ENCODE measurements around the gene YBX1. TPM values are rescaled to one million over a fixed set of nuclear protein-coding genes. Genes with fewer than 3 reads are reported as not detected.

Gene YBX1
- total RNA-seq, 1 experiment from 2014 or later: 2,077 TPM

DNA sequence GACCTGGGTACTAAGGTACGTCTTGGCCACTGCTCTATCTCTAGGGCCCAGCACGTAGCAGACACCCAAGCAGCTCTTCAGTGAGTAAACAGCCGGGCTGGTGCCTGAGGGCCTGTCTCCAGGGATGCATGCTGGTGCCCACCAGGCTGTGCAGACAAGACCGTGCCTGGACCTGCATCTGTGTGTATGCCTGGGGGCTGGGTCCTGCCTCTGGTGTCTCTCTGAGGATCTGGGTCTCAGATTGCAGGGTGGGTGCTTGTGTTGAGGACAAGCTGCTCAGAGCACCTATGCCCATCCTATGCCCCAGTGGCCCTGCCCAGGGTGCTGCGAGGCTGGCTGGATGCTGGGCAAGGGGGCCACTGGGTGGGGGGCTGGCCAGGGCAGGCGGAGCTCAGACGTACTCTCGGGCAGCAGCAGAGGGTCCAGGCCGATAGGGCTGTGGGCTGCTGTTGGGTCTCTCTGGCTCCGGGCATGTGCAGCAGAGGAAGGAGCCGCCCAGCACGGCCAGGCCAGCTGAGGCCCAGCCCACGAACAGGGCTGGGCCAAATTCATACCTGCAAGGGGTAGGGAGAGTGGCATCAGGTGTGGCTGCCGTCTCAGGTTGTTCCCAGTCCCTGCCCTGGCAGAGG lies 53.4 kb downstream of the YBX1 start:
- H3K27me3 ChIP-seq: no peaks in the 10 kb centered on the region

DNA sequence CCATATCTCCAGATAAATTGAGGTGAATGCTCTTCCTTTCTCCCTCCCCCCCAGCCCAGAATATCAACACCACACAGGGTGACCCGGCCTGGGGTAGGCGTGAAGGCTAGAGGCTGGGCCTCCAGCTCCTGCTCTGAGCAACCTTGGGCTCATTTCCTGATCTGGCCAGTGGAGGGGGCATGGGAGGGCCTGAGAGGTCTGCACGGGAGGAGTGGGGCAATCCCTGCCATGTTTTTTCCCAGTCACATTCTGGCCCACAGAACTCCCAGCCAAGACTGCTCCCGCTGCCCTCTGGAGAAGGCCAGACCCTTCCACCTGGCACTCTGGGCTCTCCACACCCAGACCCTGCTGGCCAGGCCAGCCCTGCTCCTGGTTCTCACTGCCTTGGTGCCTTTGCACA lies 53.9 kb downstream of the YBX1 start:
- Histone ChIP-seq H3K36me3 (no peaks in the 10 kb centered on the region), H3K9me3 (replicated peaks) (no peaks in the 10 kb centered on the region), H3K4me1 (peaks cover 3% of the 10 kb centered on the region; the same call in 1 of the 2 replicates), H3K27me3 (no peaks in the 10 kb centered on the region), H3K4me3 (no peak overlapping the region), H3K27ac (no peak overlapping the region)
- DNase-seq: no peak

More for the DNA sequence above, 53.4 kb downstream of the YBX1 start:
- H3K27ac ChIP-seq: no peak overlapping the region
- no peak overlapping the region for H3K4me3 ChIP-seq
- no peaks in the 10 kb centered on the region for H3K36me3 ChIP-seq
- no peaks in the 10 kb centered on the region for H3K9me3 ChIP-seq (replicated peaks)
- H3K4me1 ChIP-seq: peaks cover 2% of the 10 kb centered on the region; the same call in 1 of the 2 replicates
- DNase-seq: no peak

DNA sequence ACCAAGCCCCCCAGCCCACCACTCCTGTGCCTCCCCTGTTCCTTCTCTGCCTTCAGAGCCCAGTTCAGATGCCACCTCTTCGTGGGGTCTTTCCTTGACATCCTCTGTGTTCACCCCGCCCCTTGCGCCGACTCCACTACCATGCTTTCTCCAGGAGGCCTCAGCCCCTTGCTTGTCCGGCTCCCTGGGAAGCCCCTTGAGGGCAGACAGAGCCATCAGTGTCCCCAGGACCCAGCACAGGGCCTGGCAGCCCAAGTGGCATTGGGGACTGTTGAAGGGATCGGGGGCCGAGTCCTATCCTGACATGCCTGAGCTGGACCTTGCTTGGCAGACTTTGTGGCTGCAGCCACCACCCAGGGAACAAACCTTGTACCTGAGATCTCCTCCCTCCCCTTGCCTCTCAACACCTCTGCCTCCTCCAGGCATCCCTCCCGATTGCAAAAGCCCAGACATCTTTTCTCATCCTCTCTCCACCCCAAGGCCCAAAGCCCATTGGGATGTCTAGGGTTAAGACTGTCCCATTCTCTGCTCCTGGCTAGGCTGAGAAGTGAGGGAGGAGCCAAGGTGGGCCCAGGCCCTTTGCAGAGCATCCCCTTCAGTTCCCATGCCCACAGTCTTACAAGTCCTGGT lies 54.5 kb downstream of the YBX1 start:
- Histone ChIP-seq H3K4me1 (peaks cover 3% of the 10 kb centered on the region; the same call in 1 of the 2 replicates), H3K9me3 (replicated peaks) (no peaks in the 10 kb centered on the region), H3K36me3 (no peaks in the 10 kb centered on the region), H3K27me3 (no peaks in the 10 kb centered on the region), H3K4me3 (no peak overlapping the region), H3K27ac (no peak overlapping the region)
- DNase-seq: no peak

DNA sequence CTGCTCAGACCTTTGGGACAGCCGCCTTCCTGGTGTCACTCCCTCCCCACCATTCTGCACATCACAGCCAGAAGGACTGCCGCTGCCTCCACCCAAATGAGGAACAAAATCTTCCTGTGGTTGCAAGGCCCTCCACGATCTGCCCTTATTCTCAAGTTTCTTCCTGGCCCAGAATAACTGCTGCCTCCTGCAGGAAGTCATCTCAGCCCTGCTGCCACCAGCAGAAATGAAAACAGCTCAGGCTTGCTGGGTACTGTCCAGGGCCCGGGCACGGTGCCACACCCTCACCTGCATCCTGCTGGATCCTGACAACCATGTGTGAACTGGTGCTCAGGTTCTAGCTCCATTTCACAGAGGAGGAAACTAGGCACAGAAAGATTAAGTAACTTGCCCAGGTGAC lies 55.0 kb downstream of the YBX1 start:
- Histone ChIP-seq H3K36me3 (no peaks in the 10 kb centered on the region), H3K4me1 (peaks cover 3% of the 10 kb centered on the region; the same call in 1 of the 2 replicates), H3K9me3 (replicated peaks) (no peaks in the 10 kb centered on the region), H3K27ac (no peak overlapping the region), H3K27me3 (no peaks in the 10 kb centered on the region), H3K4me3 (no peak overlapping the region)
- DNase-seq: no peak

DNA sequence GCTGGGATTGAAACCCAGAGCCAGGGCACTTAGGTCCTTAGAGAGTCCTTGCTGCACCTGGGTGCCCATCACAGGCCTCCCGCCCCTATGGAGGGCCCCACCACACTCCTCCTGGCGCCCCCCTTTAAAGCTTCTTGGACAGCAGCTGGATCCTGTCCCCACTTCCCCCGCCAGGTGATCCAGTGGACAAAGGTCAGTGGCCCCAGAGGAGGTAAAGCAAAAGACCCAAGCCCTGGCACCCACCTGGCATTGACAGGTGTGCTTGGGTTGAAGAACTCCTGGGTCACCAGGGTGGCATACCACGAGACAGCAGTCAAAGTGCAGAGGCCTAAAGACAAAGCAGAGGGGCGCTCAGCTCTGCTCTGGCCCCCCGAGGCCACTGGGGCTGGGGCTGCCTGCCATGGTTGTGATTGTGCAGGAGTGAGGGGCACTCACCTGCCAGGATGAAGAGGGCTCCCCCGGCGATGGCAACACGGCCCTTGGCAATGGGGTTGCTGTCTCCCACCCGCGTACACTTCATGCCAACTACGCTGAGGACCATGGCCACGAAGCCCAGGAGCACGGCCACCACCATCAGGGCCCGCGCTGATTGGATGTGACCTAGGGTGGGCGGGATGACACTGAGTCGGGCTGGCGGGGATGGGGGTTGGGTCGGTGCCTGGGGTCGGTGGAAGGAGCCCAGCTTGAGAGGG lies 55.9 kb downstream of the YBX1 start:
- Histone ChIP-seq H3K27ac (no peak overlapping the region), H3K4me3 (no peak overlapping the region), H3K27me3 (no peaks in the 10 kb centered on the region), H3K4me1 (peaks cover 11% of the 10 kb centered on the region; the same call in 1 of the 2 replicates), H3K36me3 (no peaks in the 10 kb centered on the region), H3K9me3 (replicated peaks) (no peaks in the 10 kb centered on the region)
- no peak for DNase-seq

DNA sequence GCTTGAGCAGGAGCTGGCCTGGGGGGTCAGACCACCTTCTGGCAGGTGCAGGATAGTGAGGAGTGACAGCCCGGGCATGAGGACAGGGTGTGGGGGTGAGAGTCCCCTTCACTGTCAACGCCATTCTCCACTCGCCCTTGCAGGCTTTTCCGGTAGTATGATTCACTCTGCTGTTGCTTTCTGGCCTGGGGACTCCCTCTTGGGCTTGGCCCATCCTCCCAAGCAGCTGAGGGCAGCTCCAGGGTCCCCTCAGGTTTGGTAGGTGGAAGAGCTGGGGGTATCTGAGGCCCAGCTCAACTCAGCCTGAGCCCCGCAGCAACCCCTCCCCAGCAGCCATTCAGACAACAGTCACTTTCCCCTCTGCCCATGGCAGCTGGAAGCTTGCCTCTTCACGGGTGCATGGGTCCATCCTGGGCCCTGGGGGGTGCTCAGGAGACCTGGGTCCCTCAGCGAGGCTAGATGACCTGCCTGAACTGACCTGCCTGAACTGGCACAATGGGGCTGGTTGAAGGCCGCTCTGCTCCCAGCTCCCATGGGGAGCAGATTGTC lies 56.5 kb downstream of the YBX1 start:
- H3K4me3 ChIP-seq: no peak overlapping the region
- H3K9me3 ChIP-seq (replicated peaks): no peaks in the 10 kb centered on the region
- DNase-seq: no peak
- no peak overlapping the region for H3K27ac ChIP-seq
- H3K4me1 ChIP-seq: peaks cover 15% of the 10 kb centered on the region; the same call in 1 of the 2 replicates
- no peaks in the 10 kb centered on the region for H3K27me3 ChIP-seq
- no peaks in the 10 kb centered on the region for H3K36me3 ChIP-seq

DNA sequence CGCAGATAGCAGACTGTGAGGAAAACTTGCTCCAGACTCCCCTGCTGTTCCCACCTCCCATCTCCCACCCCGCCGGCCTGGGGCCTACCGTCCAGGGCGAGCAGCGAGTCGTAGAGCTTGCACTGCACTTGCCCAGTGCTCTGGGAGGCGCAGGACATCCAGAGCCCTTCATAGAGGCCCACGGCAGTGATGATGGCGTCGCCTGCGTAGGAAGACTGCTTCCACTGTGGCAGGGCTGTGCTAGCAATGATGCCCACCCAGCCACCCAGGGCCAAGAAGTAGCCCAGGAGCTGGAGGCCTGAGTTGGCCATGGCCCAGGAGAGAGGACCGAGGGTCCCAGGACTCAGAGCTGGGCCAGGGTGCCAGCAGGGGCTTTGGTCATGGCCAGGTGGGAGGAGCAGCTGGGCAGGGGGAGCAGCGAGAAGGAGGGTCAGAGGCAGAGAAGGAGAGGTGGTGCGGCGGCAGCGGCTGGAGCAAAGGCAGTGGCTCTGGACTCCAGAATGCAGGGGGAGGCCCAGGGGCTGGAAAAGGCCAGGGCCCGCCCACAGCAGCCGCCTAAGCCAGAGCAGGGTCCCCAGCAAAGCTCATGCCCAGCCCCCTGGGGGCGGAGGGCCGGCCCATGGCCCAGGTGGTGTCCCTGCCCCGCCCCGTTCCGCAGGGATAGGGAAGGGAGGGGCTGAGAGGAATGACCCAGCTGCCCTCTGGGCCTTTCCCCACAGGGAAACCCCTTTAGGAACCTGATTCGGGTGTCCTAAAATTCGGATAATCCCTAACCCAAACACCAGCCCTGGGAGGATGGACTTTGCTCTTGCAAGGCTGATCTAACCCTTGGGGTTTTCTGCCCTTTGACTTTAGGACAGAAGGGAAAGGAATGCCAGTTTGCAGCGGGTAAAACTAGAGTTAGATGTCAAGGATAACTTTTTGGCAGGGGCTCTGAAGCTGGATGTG lies 57.8 kb downstream of the YBX1 start, which contains the start of gene CLDN19:
Gene CLDN19, minus strand, starts transcription at position 484 of the 948 bp plus-strand sequence. Its CDS starts 173 bp downstream, at position 311.
- no peak within 1 kb of the TSS for H3K4me3 ChIP-seq
- no peaks in the 10 kb centered on the region for H3K36me3 ChIP-seq
- peaks cover 15% of the 10 kb centered on the region; the same call in 1 of the 2 replicates for H3K4me1 ChIP-seq
- no peaks in the 10 kb centered on the region for H3K27me3 ChIP-seq
- no peaks in the 10 kb centered on the region for H3K9me3 ChIP-seq (replicated peaks)
- no peak within 1 kb of the TSS for H3K27ac ChIP-seq
- peak; percentile 26 to 44 for DNase-seq

DNA sequence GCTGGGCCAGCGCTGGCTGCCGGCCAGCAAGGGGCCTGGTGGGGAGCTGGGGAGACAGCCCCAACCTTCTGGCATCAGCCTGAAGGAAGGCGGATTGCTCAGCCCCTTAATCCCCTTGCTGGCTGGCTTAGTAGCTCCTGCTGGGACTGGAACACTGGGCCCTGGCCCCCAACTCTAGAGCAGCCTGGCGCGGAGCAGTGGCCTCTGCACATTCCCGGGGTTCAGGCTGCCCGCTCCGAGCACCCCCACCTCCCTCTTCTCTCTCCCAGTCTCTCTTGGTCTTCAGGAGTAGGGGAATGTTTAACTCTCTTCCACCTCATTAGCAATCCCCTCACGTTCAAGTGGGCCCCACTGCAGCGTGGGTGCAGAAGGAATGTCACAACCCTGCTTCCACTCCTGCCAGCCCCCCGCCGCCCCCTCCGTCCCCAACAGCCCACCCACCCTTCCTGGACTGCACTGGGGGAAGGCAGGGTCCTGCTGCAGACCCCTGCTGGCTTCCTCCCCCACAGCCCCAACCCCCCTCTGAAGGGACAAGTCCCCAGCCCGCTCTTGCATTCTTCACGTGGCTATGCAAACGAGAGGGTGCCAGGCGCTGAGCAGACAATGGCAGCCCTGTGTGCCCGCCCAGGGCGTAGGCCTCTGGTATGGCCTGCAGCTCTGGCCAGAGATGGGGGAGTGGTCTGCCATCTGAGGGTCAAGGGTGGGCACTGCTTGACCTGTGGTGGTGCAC lies 58.8 kb downstream of the YBX1 start:
- no peak for DNase-seq
- Histone ChIP-seq H3K27ac (no peak overlapping the region), H3K36me3 (peaks cover 2% of the 10 kb centered on the region; the same call in 1 of the 2 replicates), H3K9me3 (replicated peaks) (no peaks in the 10 kb centered on the region), H3K4me3 (no peak overlapping the region), H3K27me3 (no peaks in the 10 kb centered on the region), H3K4me1 (peaks cover 15% of the 10 kb centered on the region; the same call in 1 of the 2 replicates)

DNA sequence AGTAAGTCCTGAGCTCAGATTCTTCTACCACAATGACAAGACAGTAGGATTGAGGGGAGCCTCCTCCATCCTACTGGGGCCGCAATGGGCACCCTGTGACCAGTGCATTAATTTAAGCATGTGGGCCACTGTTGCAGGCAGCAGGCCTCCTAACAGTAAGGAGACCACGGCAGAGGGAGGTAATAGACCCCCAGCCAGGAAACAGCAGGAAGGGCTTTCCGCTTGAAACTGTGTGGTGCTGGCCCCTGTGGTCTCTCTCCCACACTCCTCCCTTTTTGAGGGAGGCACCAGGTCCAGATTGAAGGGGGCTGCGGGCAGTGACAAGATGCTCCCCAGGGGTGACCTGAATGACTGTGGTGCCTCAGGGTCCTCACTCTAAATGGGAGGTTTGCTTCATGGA lies 59.5 kb downstream of the YBX1 start:
- DNase-seq: no peak
- peaks cover 2% of the 10 kb centered on the region; the same call in 1 of the 2 replicates for H3K36me3 ChIP-seq
- no peak overlapping the region for H3K27ac ChIP-seq
- peaks cover 15% of the 10 kb centered on the region; the same call in 1 of the 2 replicates for H3K4me1 ChIP-seq
- no peaks in the 10 kb centered on the region for H3K27me3 ChIP-seq
- no peak overlapping the region for H3K4me3 ChIP-seq
- H3K9me3 ChIP-seq (replicated peaks): no peaks in the 10 kb centered on the region

DNA sequence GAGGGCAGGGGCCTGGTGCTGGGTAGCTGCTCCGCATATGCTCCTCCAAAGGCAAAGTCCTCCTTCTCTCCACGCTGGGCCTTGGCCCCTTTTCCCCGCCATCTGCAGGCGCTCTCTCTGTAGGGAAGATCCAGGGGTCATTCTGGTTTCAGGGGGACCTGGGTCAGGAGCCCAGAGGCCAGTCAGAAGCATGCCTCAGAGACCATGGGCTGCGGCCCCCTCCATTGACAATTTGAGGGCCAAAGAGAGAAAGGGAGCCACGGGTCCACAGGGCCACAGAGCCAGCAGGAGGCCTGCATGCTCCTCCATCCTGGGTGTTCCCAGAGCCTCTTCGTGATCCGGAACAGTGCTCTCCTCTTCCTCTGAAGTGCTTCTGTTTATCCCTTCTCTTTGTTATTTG lies 59.9 kb downstream of the YBX1 start:
- peak overlapping the region; percentile 68; the same call in 1 of the 2 replicates for H3K27ac ChIP-seq
- peaks cover 15% of the 10 kb centered on the region; the same call in 1 of the 2 replicates for H3K4me1 ChIP-seq
- H3K27me3 ChIP-seq: no peaks in the 10 kb centered on the region
- H3K9me3 ChIP-seq (replicated peaks): no peaks in the 10 kb centered on the region
- no peak overlapping the region for H3K4me3 ChIP-seq
- DNase-seq: no peak
- peaks cover 2% of the 10 kb centered on the region; the same call in 1 of the 2 replicates for H3K36me3 ChIP-seq

DNA sequence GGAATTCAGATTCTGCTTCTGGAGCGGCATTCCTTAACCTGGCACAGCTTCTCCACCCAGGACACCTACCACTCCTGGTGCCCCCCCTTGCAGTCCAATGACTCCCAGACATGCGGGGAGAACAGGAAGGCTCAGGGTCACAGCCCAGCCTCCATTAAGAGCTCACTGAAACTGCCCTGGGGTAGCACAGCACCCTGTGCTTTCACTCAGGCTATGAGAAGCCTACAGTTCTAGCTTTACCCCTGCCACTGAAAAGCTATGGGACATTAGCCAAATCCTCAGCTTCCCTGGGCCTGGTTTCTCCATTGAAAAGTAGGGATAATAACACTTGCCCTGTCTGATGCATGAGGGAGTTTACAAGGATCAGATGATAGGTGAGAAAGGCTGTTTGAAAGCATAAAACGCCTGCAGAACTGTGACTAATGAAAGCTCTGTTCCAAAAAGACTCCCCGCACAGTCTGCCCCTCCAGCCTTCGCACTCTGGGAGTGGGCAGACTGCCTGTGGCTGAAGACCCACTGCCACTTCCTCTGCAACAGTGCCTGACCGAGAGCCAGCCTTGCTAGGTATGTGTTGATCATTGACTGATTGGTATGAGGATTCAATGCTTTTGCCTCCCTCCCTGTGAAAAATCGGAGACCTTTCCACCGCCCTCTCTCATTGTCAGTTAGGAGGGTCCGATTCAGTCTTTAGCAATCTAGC lies 60.5 kb downstream of the YBX1 start:
- Histone ChIP-seq H3K36me3 (peaks cover 2% of the 10 kb centered on the region; the same call in 1 of the 2 replicates), H3K4me3 (peak overlapping the region; percentile 34), H3K4me1 (peaks cover 15% of the 10 kb centered on the region; the same call in 1 of the 2 replicates), H3K27ac (peak overlapping the region; percentile 68), H3K27me3 (no peaks in the 10 kb centered on the region), H3K9me3 (replicated peaks) (no peaks in the 10 kb centered on the region)
- peak; percentile 40 to 71 for DNase-seq

DNA sequence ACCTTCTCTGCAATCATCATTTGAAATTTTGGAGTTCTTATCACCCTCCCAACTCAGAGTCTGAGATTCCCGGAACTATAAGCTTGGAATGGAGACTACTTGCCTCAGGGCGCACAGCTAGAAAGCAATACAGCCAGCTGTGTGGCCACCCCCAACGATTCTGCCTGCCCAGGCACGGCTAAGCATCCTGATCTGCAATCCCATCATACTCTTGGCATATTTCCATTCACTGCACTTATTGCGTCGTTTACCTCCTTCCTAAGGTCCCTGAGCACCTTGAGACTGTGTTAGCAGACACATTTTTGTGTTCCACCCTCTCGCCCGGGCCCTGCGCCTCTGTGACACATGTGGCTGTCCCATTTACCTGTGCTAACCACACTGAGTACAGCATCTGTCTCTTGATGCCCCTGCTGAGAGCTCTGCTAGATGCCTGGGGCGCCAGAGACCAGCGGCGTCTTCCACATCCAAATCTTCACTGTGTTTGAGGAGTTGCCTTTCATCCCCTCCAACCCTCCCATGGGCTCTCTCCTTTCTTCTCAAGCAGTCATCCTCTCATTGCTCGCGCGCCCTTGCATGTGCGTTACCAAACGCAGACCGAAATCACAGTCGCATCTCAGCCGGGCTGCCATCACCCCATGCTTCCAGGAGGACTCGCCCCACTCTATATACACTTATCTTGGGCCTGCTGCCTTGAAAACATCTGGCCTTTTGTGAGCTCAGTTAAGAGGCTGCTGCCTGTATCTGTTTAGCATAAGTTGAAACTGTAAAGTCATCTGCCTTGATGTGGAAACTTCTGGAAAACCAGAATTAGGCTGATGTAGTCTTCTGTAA lies 61.3 kb downstream of the YBX1 start:
- DNase-seq: peak; percentile 72 to 77
- peaks cover 15% of the 10 kb centered on the region; the same call in 1 of the 2 replicates for H3K4me1 ChIP-seq

More for the DNA sequence above, 61.3 kb downstream of the YBX1 start:
- Histone ChIP-seq H3K27me3 (no peaks in the 10 kb centered on the region), H3K9me3 (replicated peaks) (no peaks in the 10 kb centered on the region), H3K36me3 (peaks cover 2% of the 10 kb centered on the region; the same call in 1 of the 2 replicates), H3K27ac (peak overlapping the region; percentile 68), H3K4me3 (peak overlapping the region; percentile 34)
